Measurements from ENCODE around the gene ACTN1. TPM values are rescaled to one million over a fixed set of nuclear protein-coding genes. Genes with fewer than 3 reads are reported as not detected.

Gene ACTN1
- 304 and 415 TPM in 2 replicates for total RNA-seq

DNA sequence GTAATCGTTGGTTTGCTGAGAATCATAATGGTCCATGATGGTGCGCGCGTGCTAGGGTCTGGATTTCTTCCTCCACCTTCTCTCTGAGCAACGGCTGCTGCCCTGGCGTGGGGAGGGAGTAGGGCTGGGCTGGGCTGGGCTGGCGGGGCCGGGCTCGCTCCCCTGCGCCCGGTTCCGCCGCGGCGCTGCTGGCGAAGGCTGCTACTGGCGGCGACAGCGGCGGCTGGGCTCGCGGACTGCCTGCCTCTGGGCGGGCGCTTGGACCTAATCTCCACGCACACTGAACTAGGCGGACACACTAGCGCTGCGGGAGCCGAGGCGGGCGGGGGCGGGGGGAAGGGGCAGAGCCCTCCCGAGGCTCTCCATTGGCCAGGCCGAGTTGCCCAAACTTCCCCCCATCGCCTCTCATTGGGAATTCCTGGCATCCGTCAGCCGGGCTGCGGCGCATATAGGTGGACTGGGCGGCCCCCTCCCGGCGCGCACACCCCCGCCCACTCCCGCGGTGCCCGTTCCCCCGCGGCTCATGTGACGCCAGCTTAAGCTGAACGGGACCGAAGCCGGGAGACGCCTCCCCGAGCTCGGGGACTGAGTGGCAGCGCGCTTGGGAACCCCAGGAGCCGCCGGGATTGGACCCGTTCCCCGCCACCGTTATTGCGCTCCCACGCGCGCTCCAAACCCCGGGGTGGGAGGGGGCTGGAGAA is at the start of gene ACTN1:
Gene ACTN1 (minus strand): TSS at position 282 of the 701 bp plus-strand sequence. CDS start 246 bp downstream, at position 36.

Other genes starting within 250 kb of the ACTN1 start
- 140 and 236 TPM in 2 replicates for gene ZFP36L1, start 186.2 kb downstream of the ACTN1 start, total RNA-seq
- 11.6 and 17.9 TPM in 2 replicates for gene DCAF5, start 173.8 kb upstream of the ACTN1 start, total RNA-seq
- gene EXD2, start 212.2 kb upstream of the ACTN1 start, total RNA-seq, result 15.5 and 18.7 TPM in 2 replicates

Data from airway epithelial cell (primary cell).